PFSK-1 (cell line): ENCODE results near the gene C2CD5.

Experiments used
- FOXP2 ChIP-seq: optimal IDR thresholded peaks from 2 replicates; pipeline ENCODE3; 2011; ENCODE audit warnings: borderline replicate concordance, control low read depth, inconsistent platforms; ENCODE audit not compliant: insufficient read depth; ENCODE audit errors: extremely low read length, extremely low read depth
- POLR2AphosphoS5 ChIP-seq: IDR thresholded peaks from 2 replicates; pipeline ENCODE4 v1.6.1; 2012; ENCODE audit warnings: low read depth, mild to moderate bottlenecking, control low read depth, low read length, moderate library complexity
- SIN3A ChIP-seq: IDR thresholded peaks from 2 replicates; pipeline ENCODE4 v1.6.1; 2012; ENCODE audit warnings: mild to moderate bottlenecking, low read length, moderate library complexity, borderline replicate concordance; ENCODE audit not compliant: insufficient read depth
- TAF1 ChIP-seq: IDR thresholded peaks from 2 replicates; pipeline ENCODE4 v1.6.1; 2012; ENCODE audit warnings: low read length, control low read depth, borderline replicate concordance; ENCODE audit not compliant: insufficient read depth
- TF ChIP-seq, protein P1 (sequence below), 2 experiments: IDR thresholded peaks; 2 replicates each; pipeline versions ENCODE4 v1.6.1 to v1.8.0; 2011 to 2012; ENCODE audit warnings: low read depth in 2 of 2, low read length in 2 of 2, control low read depth in 1 of 2, inconsistent platforms in 1 of 2, mild to moderate bottlenecking in 1 of 2, moderate library complexity in 1 of 2; ENCODE audit not compliant: insufficient read depth in 1 of 2

DNA sequence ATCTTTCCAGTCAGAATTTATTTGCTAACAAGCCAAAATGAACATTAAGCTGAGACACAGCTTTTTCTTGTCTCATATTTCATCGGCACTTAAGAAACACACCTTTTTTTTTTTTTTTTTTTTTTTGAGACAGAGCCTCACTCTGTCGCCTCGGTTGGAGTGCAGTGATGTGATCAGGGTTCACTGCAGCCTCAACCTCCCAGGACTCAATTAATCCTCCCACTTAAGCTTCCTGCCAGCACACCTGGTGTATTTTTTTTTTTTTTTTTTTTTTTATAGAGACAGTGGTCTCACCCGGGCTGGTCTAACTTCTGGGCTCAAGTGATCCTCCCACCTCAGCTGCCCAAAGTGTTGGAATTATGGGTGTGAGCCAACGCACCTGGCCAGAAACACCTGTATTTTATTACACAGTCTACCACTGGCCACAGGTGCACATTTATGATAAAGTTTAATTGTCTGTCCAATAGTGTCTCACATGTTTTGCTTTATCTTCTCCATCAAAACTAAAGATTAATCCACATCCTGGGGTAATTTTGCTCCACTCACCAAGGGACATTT lies 62.7 kb downstream of the C2CD5 start:
- TF ChIP-seq, protein P1, sequence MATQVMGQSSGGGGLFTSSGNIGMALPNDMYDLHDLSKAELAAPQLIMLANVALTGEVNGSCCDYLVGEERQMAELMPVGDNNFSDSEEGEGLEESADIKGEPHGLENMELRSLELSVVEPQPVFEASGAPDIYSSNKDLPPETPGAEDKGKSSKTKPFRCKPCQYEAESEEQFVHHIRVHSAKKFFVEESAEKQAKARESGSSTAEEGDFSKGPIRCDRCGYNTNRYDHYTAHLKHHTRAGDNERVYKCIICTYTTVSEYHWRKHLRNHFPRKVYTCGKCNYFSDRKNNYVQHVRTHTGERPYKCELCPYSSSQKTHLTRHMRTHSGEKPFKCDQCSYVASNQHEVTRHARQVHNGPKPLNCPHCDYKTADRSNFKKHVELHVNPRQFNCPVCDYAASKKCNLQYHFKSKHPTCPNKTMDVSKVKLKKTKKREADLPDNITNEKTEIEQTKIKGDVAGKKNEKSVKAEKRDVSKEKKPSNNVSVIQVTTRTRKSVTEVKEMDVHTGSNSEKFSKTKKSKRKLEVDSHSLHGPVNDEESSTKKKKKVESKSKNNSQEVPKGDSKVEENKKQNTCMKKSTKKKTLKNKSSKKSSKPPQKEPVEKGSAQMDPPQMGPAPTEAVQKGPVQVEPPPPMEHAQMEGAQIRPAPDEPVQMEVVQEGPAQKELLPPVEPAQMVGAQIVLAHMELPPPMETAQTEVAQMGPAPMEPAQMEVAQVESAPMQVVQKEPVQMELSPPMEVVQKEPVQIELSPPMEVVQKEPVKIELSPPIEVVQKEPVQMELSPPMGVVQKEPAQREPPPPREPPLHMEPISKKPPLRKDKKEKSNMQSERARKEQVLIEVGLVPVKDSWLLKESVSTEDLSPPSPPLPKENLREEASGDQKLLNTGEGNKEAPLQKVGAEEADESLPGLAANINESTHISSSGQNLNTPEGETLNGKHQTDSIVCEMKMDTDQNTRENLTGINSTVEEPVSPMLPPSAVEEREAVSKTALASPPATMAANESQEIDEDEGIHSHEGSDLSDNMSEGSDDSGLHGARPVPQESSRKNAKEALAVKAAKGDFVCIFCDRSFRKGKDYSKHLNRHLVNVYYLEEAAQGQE (IDR thresholded peaks at IDR 0.05; ENCODE audit: insufficient read depth in 1 of 2, low read depth in 2 of 2, low read length in 2 of 2): no peak
- TF ChIP-seq SIN3A: no peak
- TF ChIP-seq POLR2AphosphoS5: no peak
- TF ChIP-seq TAF1: no peak
- no peak for TF ChIP-seq FOXP2
